Fibroblast of villous mesenchyme (primary cell): ENCODE data around the gene MAGI2. TPM values are rescaled to one million over a fixed set of nuclear protein-coding genes. Genes with fewer than 3 reads are reported as not detected.

ENCODE experiments used
- DNase-seq: peaks from one replicate; pipeline ENCODE4 v3.0.0-alpha.2; 2010; ENCODE audit warnings: low read depth
- H3K4me3 ChIP-seq: 2 replicates; pipeline ENCODE4 v1.5.1; 2011; ENCODE audit warnings: low read depth, mild to moderate bottlenecking, low read length
- CTCF ChIP-seq: IDR thresholded peaks from 2 replicates; pipeline ENCODE4 v1.5.1; 2012; ENCODE audit warnings: low read depth, mild to moderate bottlenecking, low read length; ENCODE audit not compliant: insufficient read depth
- total RNA-seq: library from RNA; depleted of rRNA; stranded (reverse); fragments of >200 nt; gene quantifications from 2 replicates; pipeline ENCODE4 v1.2.3, GENCODE V29; 2012

MAGI2 gene
- total RNA-seq, 1 donor = 24.6 TPM

DNA sequence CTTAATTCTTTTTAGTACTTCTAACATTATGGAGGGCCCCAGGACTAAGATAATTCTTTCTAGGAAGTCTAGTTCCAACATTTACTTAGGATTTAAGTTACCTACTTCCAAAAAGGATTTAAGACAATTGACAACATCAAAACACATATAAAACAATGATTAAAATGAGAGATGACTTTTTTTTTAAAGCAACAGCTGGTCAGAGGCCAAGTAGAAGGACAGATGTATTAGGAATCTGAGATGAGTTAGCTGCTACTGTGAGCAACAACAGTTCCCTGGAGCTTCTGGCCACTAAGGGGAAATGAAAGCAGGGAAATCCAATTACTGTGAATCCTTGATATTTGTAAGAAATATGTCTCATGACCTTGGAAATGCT, 1432.6 kb downstream of the MAGI2 start:
- no peak overlapping the region for H3K4me3 ChIP-seq
- no peak for DNase-seq
- no peak for TF ChIP-seq CTCF

- H3K4me3 ChIP-seq = peak overlapping the region; percentile 63
- DNase-seq = peak; percentile 78
- TF ChIP-seq CTCF = peak; percentile 46
Measured at GRCh38 chr7:78020136-78020873, 1433.2 kb downstream of the MAGI2 start.

- peak overlapping the region; percentile 63 for H3K4me3 ChIP-seq
Measured at GRCh38 chr7:78019447-78020135, 1433.9 kb downstream of the MAGI2 start.

GRCh38 chr7:78018641-78019446, 1434.6 kb downstream of the MAGI2 start:
- DNase-seq = peak; percentile 23

More at GRCh38 chr7:78019447-78020135, 1433.9 kb downstream of the MAGI2 start:
- peak; percentile 71 for DNase-seq
- peak; percentile 20 for TF ChIP-seq CTCF

GRCh38 chr7:78017591-78018100, 1435.8 kb downstream of the MAGI2 start:
- TF ChIP-seq CTCF = no peak
- DNase-seq = no peak
- H3K4me3 ChIP-seq = no peak overlapping the region

More at GRCh38 chr7:78018641-78019446, 1434.6 kb downstream of the MAGI2 start:
- peak overlapping the region; percentile 47 for H3K4me3 ChIP-seq
- no peak for TF ChIP-seq CTCF

- no peak overlapping the region for H3K4me3 ChIP-seq
- TF ChIP-seq CTCF = no peak
Measured at GRCh38 chr7:78015574-78016260, 1437.8 kb downstream of the MAGI2 start.

More at GRCh38 chr7:78015574-78016260, 1437.8 kb downstream of the MAGI2 start:
- no peak for DNase-seq
